Erythroblast (primary cell): Measurements from ENCODE around the gene SALL3.

Experiments used
- GATA1 ChIP-seq: IDR thresholded peaks from 2 replicates; pipeline ENCODE4 v1.6.1; 2011; ENCODE audit warnings: low read depth, mild to moderate bottlenecking, control low read depth, low read length, moderate library complexity
- POLR2A ChIP-seq: IDR thresholded peaks from 2 replicates; pipeline ENCODE4 v1.6.1; 2011; ENCODE audit warnings: mild to moderate bottlenecking, low read length

DNA sequence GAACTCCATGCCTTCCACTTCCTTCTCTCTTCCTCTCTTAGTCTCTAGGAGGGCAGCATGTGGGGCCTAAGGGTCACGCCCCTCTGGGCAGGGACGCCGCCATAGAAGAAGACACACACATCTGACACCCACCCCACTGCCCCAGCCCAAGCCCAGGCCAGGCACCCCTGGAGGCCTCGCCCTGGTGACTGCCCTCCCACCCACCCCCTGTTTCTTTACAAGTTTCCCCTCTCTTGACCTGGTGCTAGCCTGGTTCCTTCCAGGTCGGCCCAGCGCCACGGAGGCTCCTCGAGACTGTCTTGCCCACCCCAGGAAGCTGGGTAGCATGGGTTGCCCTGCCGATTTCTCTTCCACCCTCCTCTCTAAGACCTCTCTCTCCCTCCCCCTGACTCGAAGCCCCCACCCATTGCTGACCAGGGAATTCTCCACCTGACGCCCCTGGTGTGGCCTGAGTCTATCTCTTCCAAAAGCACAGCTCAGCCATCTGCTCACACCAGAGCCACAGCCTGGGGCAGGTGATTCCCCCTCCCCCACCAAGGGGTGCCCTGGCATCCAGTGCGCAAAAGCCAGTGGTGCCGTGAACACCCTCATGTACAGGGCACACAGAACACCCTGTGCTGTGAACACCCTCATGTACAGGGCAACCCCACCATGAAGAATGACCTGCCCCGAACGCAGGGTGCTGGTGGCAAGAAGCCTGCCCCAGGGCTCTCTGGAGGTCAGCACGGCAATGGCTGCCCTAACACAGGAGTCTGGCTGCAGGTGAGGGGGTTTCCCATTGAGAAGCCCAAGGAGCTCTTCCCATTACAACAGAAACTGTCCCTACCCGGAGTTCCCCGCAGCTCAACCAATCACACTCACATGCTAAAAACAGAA lies 13.5 kb upstream of the SALL3 start:
- TF ChIP-seq POLR2A: no peak
- no peak for TF ChIP-seq GATA1
